Activated CD8-positive, alpha-beta T cell treated with anti-CD3 and anti-CD28 coated beads for 36 hours (primary cell): ENCODE results near the gene ECE2. TPM values are rescaled to one million over a fixed set of nuclear protein-coding genes. Genes with fewer than 3 reads are reported as not detected.

ENCODE experiments used
- ATAC-seq: fragments of 200-7000 bp; cut with Tn5 transposase; one replicate; pipeline ENCODE4 v1.10.0; 2021; ENCODE audit warnings: mild to moderate bottlenecking, moderate library complexity
- CTCF ChIA-PET: fragments of 350-600 bp; sonication (Branson Sonifier 250); formaldehyde crosslinking; loops from one replicate; lab custom pipeline; 2021; ENCODE audit warnings: antibody characterized with exemption; lab: Charles Lee
- POLR2A ChIA-PET: fragments of 350-600 bp; sonication (Branson Sonifier 250); formaldehyde crosslinking; loops from one replicate; lab custom pipeline; 2021; ENCODE audit warnings: antibody characterized with exemption; lab: Charles Lee
- DNase-seq: peaks from one replicate; pipeline ENCODE4 v3.0.0-alpha.2; 2020
- H3K27ac Mint-ChIP-seq: one replicate; pipeline ENCODE4 v1.8.0; 2021; ENCODE audit warnings: mild to moderate bottlenecking, mixed read lengths
- H3K27me3 Mint-ChIP-seq: one replicate; pipeline ENCODE4 v1.8.0; 2021; ENCODE audit warnings: mixed read lengths
- H3K36me3 Mint-ChIP-seq: one replicate; pipeline ENCODE4 v1.8.0; 2021; ENCODE audit warnings: low read depth, mixed read lengths
- H3K4me1 Mint-ChIP-seq: one replicate; pipeline ENCODE4 v1.8.0; 2021; ENCODE audit warnings: low read depth, mixed read lengths
- H3K4me3 Mint-ChIP-seq: one replicate; pipeline ENCODE4 v1.8.0; 2021; ENCODE audit warnings: mild to moderate bottlenecking, moderate library complexity, mixed read lengths
- H3K9me3 Mint-ChIP-seq: one replicate; pipeline ENCODE4 v1.8.0; 2021; ENCODE audit warnings: mixed read lengths
- CTCF ChIP-seq: fragments of 200-600 bp; IDR thresholded peaks from one replicate; pipeline ENCODE4 v1.8.0; 2022; ENCODE audit warnings: antibody characterized with exemption, mild to moderate bottlenecking
- intact Hi-C: fragments of 100-400 bp; cut with micrococcal nuclease; formaldehyde crosslinking; loops from one replicate; pipeline ENCODE4 v1.10.0; 2022
- total RNA-seq, 2 experiments: library from RNA; stranded (reverse); gene quantifications; one replicate each; pipeline ENCODE4 v1.2.3, GENCODE V29; 2021

ECE2 gene
- total RNA-seq, 2 experiments from 2014 or later: not detected

- ChIA-PET CTCF (interaction anchor here (1.0 to 2.4 kb wide), 3 partner anchors 13 to 28 kb away, joined by 3 to 6 read pairs (median 3); no protein-coding TSS in a partner anchor), POLR2A (interaction anchor here (1.2 to 5.9 kb wide), 4 partner anchors 10 to 13 kb away, joined by 3 to 58 read pairs (median 14); partner anchors contain the start of gene FAM131A)
- ATAC-seq (no peak), DNase-seq (no peak)
- Mint-ChIP-seq H3K4me1 (peaks cover 31% of the 10 kb centered on the region), H3K27me3 (no peaks in the 10 kb centered on the region), H3K4me3 (no peak overlapping the region), H3K36me3 (peaks cover 91% of the 10 kb centered on the region), H3K27ac (peak overlapping the region; percentile 78), H3K9me3 (no peaks in the 10 kb centered on the region)
- intact Hi-C loops: no loop called here
- no peak for TF ChIP-seq CTCF
Measured at GRCh38 chr3:184325269-184325668, 49.4 kb downstream of the ECE2 start.

GRCh38 chr3:184325715-184326369 is 50.0 kb downstream of the ECE2 start:
- ATAC-seq: peak; percentile 85
- H3K4me3 Mint-ChIP-seq: no peak overlapping the region
- intact Hi-C loops: no loop called here
- peaks cover 88% of the 10 kb centered on the region for H3K36me3 Mint-ChIP-seq
- H3K27me3 Mint-ChIP-seq: no peaks in the 10 kb centered on the region
- ChIA-PET POLR2A (interaction anchor here (0.6 to 6.6 kb wide), 7 partner anchors 6 to 20 kb away, joined by 3 to 58 read pairs (median 7); partner anchors contain the start of gene FAM131A), CTCF (interaction anchor here (1.0 to 2.4 kb wide), 3 partner anchors 13 to 28 kb away, joined by 3 to 6 read pairs (median 3); no protein-coding TSS in a partner anchor)
- H3K27ac Mint-ChIP-seq: peak overlapping the region; percentile 78
- peak; percentile 51 for DNase-seq
- TF ChIP-seq CTCF: no peak
- peaks cover 32% of the 10 kb centered on the region for H3K4me1 Mint-ChIP-seq
- H3K9me3 Mint-ChIP-seq: no peaks in the 10 kb centered on the region

- no peaks in the 10 kb centered on the region for H3K27me3 Mint-ChIP-seq
- CTCF ChIA-PET: no interaction called here
- peaks cover 44% of the 10 kb centered on the region for H3K4me1 Mint-ChIP-seq
- no peaks in the 10 kb centered on the region for H3K9me3 Mint-ChIP-seq
- intact Hi-C loops: no loop called here
- H3K4me3 Mint-ChIP-seq: no peak overlapping the region
- DNase-seq (no peak), ATAC-seq (no peak)
- POLR2A ChIA-PET: interaction anchor here (0.7 to 6.6 kb wide), 11 partner anchors 7 to 133 kb away, joined by 3 to 58 read pairs (median 7); partner anchors contain the start of gene FAM131A
- no peak overlapping the region for H3K27ac Mint-ChIP-seq
- no peak for TF ChIP-seq CTCF
- peaks cover 92% of the 10 kb centered on the region for H3K36me3 Mint-ChIP-seq
Measured at GRCh38 chr3:184327171-184327570, 51.3 kb downstream of the ECE2 start.

GRCh38 chr3:184328516-184328915 is 52.7 kb downstream of the ECE2 start:
- Mint-ChIP-seq H3K27ac (peak overlapping the region; percentile 64), H3K4me3 (no peak overlapping the region), H3K36me3 (peaks cover 91% of the 10 kb centered on the region), H3K27me3 (no peaks in the 10 kb centered on the region), H3K9me3 (no peaks in the 10 kb centered on the region), H3K4me1 (peaks cover 51% of the 10 kb centered on the region)
- ChIA-PET CTCF (no interaction called here), POLR2A (interaction anchor here (1.3 to 6.6 kb wide), 7 partner anchors 9 to 76 kb away, joined by 3 to 58 read pairs (median 8); partner anchors contain the start of gene FAM131A)
- intact Hi-C loops: no loop called here
- no peak for TF ChIP-seq CTCF
- DNase-seq (no peak), ATAC-seq (no peak)
